ENCODE data around the gene ZNF366.

DNA sequence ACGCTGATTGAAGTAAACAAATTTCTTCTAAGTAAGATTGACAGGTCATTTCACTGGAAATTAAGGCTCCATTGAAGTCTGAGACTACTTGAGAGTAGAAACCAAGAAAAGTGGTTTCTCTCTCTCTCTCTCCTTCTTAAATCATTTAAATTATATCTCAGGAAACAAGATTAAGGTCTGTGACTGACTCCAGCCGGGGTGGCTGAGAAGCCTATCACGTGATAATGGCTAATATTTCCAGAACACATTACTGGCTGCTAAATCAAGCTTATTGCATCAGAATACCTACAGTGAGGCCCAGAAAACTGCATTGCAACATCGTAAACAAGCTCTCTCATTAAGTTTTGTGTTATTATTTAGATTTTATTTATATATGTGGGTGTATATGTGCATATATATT, 98.6 kb downstream of the ZNF366 start:
- TF ChIP-seq POLR2A (IDR thresholded peaks at IDR 0.05), result no peak
- TF ChIP-seq, protein P1, sequence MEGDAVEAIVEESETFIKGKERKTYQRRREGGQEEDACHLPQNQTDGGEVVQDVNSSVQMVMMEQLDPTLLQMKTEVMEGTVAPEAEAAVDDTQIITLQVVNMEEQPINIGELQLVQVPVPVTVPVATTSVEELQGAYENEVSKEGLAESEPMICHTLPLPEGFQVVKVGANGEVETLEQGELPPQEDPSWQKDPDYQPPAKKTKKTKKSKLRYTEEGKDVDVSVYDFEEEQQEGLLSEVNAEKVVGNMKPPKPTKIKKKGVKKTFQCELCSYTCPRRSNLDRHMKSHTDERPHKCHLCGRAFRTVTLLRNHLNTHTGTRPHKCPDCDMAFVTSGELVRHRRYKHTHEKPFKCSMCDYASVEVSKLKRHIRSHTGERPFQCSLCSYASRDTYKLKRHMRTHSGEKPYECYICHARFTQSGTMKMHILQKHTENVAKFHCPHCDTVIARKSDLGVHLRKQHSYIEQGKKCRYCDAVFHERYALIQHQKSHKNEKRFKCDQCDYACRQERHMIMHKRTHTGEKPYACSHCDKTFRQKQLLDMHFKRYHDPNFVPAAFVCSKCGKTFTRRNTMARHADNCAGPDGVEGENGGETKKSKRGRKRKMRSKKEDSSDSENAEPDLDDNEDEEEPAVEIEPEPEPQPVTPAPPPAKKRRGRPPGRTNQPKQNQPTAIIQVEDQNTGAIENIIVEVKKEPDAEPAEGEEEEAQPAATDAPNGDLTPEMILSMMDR (IDR thresholded peaks at IDR 0.05), result no peak
